K562 (cell line): Measurements from ENCODE around the gene GGCT. TPM values are rescaled to one million over a fixed set of nuclear protein-coding genes. Genes with fewer than 3 reads are reported as not detected.

Source experiments
- ATAC-seq: fragments of 200-7000 bp; cut with Tn5 transposase; 3 replicates; pipeline ENCODE4 v1.9.1; 2020; ENCODE audit warnings: moderate library complexity
- BruUV-seq: library from RNA; stranded (reverse); fragments of 400-500 nt; replicated peaks from 2 replicates; lab custom pipeline; 2021; lab: Mats Ljungman, UMichigan
- CTCF ChIA-PET: fragments of 300-600 bp; formaldehyde crosslinking; extraction: SDS; loops from one replicate; lab custom pipeline; 2021; ENCODE audit warnings: low intra/inter-chr PET ratio; lab: Yijun Ruan, JAX
- POLR2A ChIA-PET: fragments of 300-600, 350-650 bp; sonication (Branson Sonifier 250); formaldehyde crosslinking; extraction: SDS; loops from one replicate; lab custom pipeline; 2021; ENCODE audit warnings: antibody characterized with exemption, inconsistent platforms; lab: Yijun Ruan, JAX
- DNase-seq, 4 experiments: peaks; one replicate each; pipeline versions ENCODE4 v3.0.0 to v3.0.0-alpha.2; 2011 to 2018; ENCODE audit warnings: low spot score in 3 of 4, mixed read lengths in 3 of 4; ENCODE audit errors: extremely low read depth in 1 of 4
- FAIRE-seq: peaks from 2 replicates; lab custom pipeline; 2011; peaks lifted over from hg19 to GRCh38; lab: Jason Lieb, UNC
- H2AFZ ChIP-seq: 2 replicates; pipeline ENCODE4 v1.6.0; 2011; ENCODE audit warnings: low read depth, low read length, control low read depth, inconsistent platforms
- H3K27ac ChIP-seq: fragments of 200-600 bp; 3 replicates; pipeline ENCODE4 v1.8.0; 2011; ENCODE audit warnings: low read depth, mild to moderate bottlenecking, control low read depth, inconsistent platforms, low read length, moderate library complexity, mixed read lengths; ENCODE audit errors: extremely low read depth
- H3K27me3 ChIP-seq, 2 experiments: fragments of 300-600 bp in 1 of 2; 2 replicates in 1 of 2; 3 replicates in 1 of 2; pipeline versions ENCODE4 v1.6.0 to v1.8.0; 2011; ENCODE audit warnings: inconsistent platforms in 2 of 2, low read length in 2 of 2, mild to moderate bottlenecking in 1 of 2, mixed read lengths in 1 of 2, moderate library complexity in 1 of 2; ENCODE audit not compliant: control insufficient read depth in 2 of 2, insufficient read depth in 2 of 2
- H3K36me3 ChIP-seq: fragments of 300-600 bp; 3 replicates; pipeline ENCODE4 v1.8.0; 2011; ENCODE audit warnings: mild to moderate bottlenecking, low read length, inconsistent platforms; ENCODE audit not compliant: control insufficient read depth, insufficient read depth
- H3K4me1 ChIP-seq, 2 experiments: fragments of 200-600 bp in 1 of 2; replicated peaks in 1 of 2; 2 replicates in 1 of 2; 3 replicates in 1 of 2; pipeline versions ENCODE4 v1.5.1 to v1.8.0; 2011; ENCODE audit warnings: inconsistent platforms in 2 of 2, low read length in 2 of 2, mild to moderate bottlenecking in 1 of 2, mixed read lengths in 1 of 2, moderate library complexity in 1 of 2; ENCODE audit not compliant: control insufficient read depth in 2 of 2, insufficient read depth in 2 of 2
- H3K4me2 ChIP-seq: 2 replicates; pipeline ENCODE4 v1.6.1; 2011; ENCODE audit warnings: low read length, control low read depth, inconsistent platforms, mixed read lengths; ENCODE audit not compliant: insufficient read depth
- H3K4me3 ChIP-seq: fragments of 200-600 bp; sonication (generic), shearing (Covaris generic); 2 replicates; pipeline ENCODE4 v1.5.1; 2016; ENCODE audit warnings: control low read depth, inconsistent platforms
- H3K79me2 ChIP-seq: fragments of 200-600 bp; 3 replicates; pipeline ENCODE4 v1.8.0; 2011; ENCODE audit warnings: low read length, inconsistent platforms; ENCODE audit not compliant: control insufficient read depth, insufficient read depth
- H3K9ac ChIP-seq, 2 experiments: 2 replicates each; pipeline versions ENCODE4 v1.6.0 to v1.6.1; 2011; ENCODE audit warnings: low read depth in 2 of 2, low read length in 2 of 2, control low read depth in 1 of 2, inconsistent platforms in 1 of 2, mild to moderate bottlenecking in 1 of 2, mixed read lengths in 1 of 2; ENCODE audit not compliant: insufficient read depth in 1 of 2
- H3K9me1 ChIP-seq: one replicate; pipeline ENCODE4 v1.6.0; 2011; ENCODE audit warnings: inconsistent platforms, mild to moderate bottlenecking, low read length, moderate library complexity; ENCODE audit not compliant: control insufficient read depth, insufficient read depth
- H3K9me3 ChIP-seq: replicated peaks from 2 replicates; pipeline ENCODE4 v1.5.1; 2011; ENCODE audit warnings: low read depth, low read length, inconsistent platforms; ENCODE audit not compliant: control insufficient read depth, insufficient read depth
- H4K20me1 ChIP-seq: replicated peaks from 2 replicates; pipeline ENCODE4 v1.6.1; 2011; ENCODE audit warnings: low read length, inconsistent platforms, mixed read lengths; ENCODE audit not compliant: control insufficient read depth, insufficient read depth
- HMGXB4 ChIP-seq: sonication (generic); formaldehyde crosslinking; IDR thresholded peaks from 2 replicates; pipeline ENCODE4 v1.8.1; 2023; ENCODE audit warnings: mild to moderate bottlenecking, missing genetic modification reagents
- MAFF ChIP-seq: IDR thresholded peaks from 2 replicates; pipeline ENCODE4 v1.6.1; 2012; ENCODE audit warnings: low read length, improper control_type of control experiment
- MBD2 ChIP-seq: sonication (generic); IDR thresholded peaks from 2 replicates; pipeline ENCODE4 v1.6.1; 2016; ENCODE audit warnings: low read depth, borderline replicate concordance
- NFATC3 ChIP-seq: fragments of 450-650 bp; IDR thresholded peaks from 2 replicates; pipeline ENCODE4 v1.6.1; 2017; ENCODE audit warnings: mild to moderate bottlenecking
- NFIX ChIP-seq: fragments of 250-450 bp; sonication (Bioruptor Pico); IDR thresholded peaks from 2 replicates; pipeline ENCODE4 v1.4.0; 2020; ENCODE audit warnings: low read depth, mild to moderate bottlenecking, moderate library complexity
- RBM25 ChIP-seq: fragments of 200-400 bp; formaldehyde crosslinking; IDR thresholded peaks from 2 replicates; pipeline ENCODE4 v1.6.1; 2018; ENCODE audit warnings: low read length, low read depth, moderate library complexity; ENCODE audit not compliant: severe bottlenecking
- TSC22D4 ChIP-seq: fragments of 450-650 bp; IDR thresholded peaks from 2 replicates; pipeline ENCODE4 v1.6.1; 2016; ENCODE audit warnings: missing genetic modification characterization, missing biosample characterization, control low read depth
- ZNF75A ChIP-seq: fragments of 450-650 bp; formaldehyde crosslinking; IDR thresholded peaks from 2 replicates; pipeline ENCODE4 v1.4.0; 2020; ENCODE audit warnings: mild to moderate bottlenecking
- ZNF764 ChIP-seq: fragments of 250-450 bp; sonication (Bioruptor Pico); IDR thresholded peaks from 2 replicates; pipeline ENCODE4 v1.4.0; 2020; ENCODE audit warnings: low read depth, mild to moderate bottlenecking, moderate library complexity
- WGBS: fragments of 100-300 bp; shearing (Covaris generic); methylation state at CpG from one replicate; pipeline ENCODE4 v1.1.6; 2016; ENCODE audit warnings: low coverage, mixed read lengths; ENCODE audit not compliant: insufficient coverage; ENCODE audit errors: missing lambda C conversion rate; 5-methylcytosine and 5-hydroxymethylcytosine counted together
- in situ Hi-C: fragments of 300-500 bp; cut with MboI; formaldehyde crosslinking; loops from 4 replicates; pipeline ENCODE4 v1.15.0; 2018; ENCODE audit warnings: inconsistent platforms, mixed read lengths
- intact Hi-C: fragments of 100-400 bp; cut with micrococcal nuclease; formaldehyde crosslinking; loops from 2 replicates; pipeline ENCODE4 v1.14.2; 2022
- polyA plus RNA-seq, 8 experiments: library from polyadenylated mRNA; depleted of rRNA in 4 of 8; stranded (reverse) in 5 of 8; unstranded in 3 of 8; fragments of >200 nt; fragmentation: Nextera tagmentation in 2 of 8; fragmentation: Illumina TruSeq in 1 of 8; extraction: Ambion mirVana in 2 of 8; extraction: Trizol in 1 of 8; gene quantifications; 2 replicates each; pipeline versions ENCODE4 v1.2.1 to v1.2.3, GENCODE V29; 2011 to 2014; ENCODE audit warnings: inconsistent platforms in 1 of 8, missing spikeins in 1 of 8
- total RNA-seq, 7 experiments: library from RNA; depleted of rRNA in 6 of 7; stranded (reverse); fragments of >200 nt in 6 of 7; fragmentation: Illumina TruSeq in 2 of 7; extraction: Trizol in 2 of 7; gene quantifications; 2 replicates each; pipeline versions ENCODE4 v1.2.1 to v1.2.3, GENCODE V29; 2011 to 2021; ENCODE audit warnings: low replicate concordance in 1 of 7

Gene GGCT
- total and polyA plus RNA-seq, 9 of the 15 experiments (the other 6 are each of a cell fraction or from before 2014, with no cell fraction given), result 79.0 to 349 (median 136) TPM

GRCh38 chr7:30546596-30546995 lies 42.0 kb upstream of the GGCT start:
- Histone ChIP-seq H3K27me3 (no peaks in the 10 kb centered on the region), H3K36me3 (no peaks in the 10 kb centered on the region), H3K79me2 (no peaks in the 10 kb centered on the region), H3K4me3 (no peak overlapping the region), H3K4me2 (no peak overlapping the region), H3K9me1 (no peaks in the 10 kb centered on the region), H4K20me1 (no peaks in the 10 kb centered on the region), H2AFZ (no peak overlapping the region), H3K27ac (no peak overlapping the region), H3K9ac (peak overlapping the region in 1 of 2 experiments; percentile 57; a peak in 1 of 4 replicates), H3K4me1 (peaks cover 0 to 10% of the 10 kb centered on the region in 2 experiments; a peak in 3 of 5 replicates), H3K9me3 (no peaks in the 10 kb centered on the region)
- CTCF ChIA-PET, result no interaction called here
- no TSS peak for BruUV-seq
- intact Hi-C loops (loop anchor here (5.0 kb wide), 1 partner anchor 34 kb away; no protein-coding TSS in a partner anchor), in situ Hi-C loops (no loop called here)
- no peak for TF ChIP-seq NFIX (CRISPR knock-in tag)
- no peak for TF ChIP-seq TSC22D4 (tag)
- TF ChIP-seq NFATC3, result no peak
- no peak for TF ChIP-seq MAFF
- TF ChIP-seq ZNF764, result no peak
- TF ChIP-seq RBM25, result no peak
- TF ChIP-seq HMGXB4 (CRISPR knock-in tag), result no peak
- TF ChIP-seq ZNF75A (CRISPR knock-in tag), result no peak
- no peak for TF ChIP-seq MBD2
- DNase-seq (no peak), ATAC-seq (no peak), FAIRE-seq (no peak)
- 67% methylated on average over 4 of the region's 4 CpGs for WGBS
- POLR2A ChIA-PET, result interaction anchor here (0.8 to 1.1 kb wide), 3 partner anchors 10 to 295 kb away, joined by 3 read pairs; no protein-coding TSS in a partner anchor
